Measurements from ENCODE around the gene ATP8A2. TPM values are rescaled to one million over a fixed set of nuclear protein-coding genes. Genes with fewer than 3 reads are reported as not detected.

ATP8A2 gene
- total and polyA plus RNA-seq, 11 donors = 0.01 to 0.29 (median 0.05) TPM; not detected in 2

DNA sequence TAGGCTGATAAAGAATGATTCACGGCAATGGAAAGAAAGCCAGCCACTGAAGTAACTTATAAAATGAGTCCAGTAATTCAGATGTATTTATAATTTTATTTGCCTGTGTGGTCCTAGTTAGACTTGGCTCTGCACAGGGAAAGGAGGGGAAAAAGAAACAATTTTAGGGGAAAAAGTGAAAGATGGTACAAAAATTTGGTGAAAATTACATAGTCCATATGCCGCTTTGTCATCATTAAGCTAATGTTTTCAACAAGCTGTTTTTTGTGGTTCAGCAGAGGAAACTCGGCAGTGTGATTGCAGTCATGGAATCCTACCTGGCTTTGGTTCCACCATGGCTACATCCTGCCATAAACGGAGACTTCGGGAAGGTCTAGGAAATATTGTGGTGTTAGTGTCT, 301.9 kb downstream of the ATP8A2 start:
- DNase-seq = no peak
- no peaks in the 10 kb centered on the region for H3K36me3 ChIP-seq
- no peak overlapping the region for H3K27ac ChIP-seq
- H3K4me3 ChIP-seq = no peak overlapping the region
- H3K4me1 ChIP-seq = no peaks in the 10 kb centered on the region
- WGBS, 4 donors = 84 to 93% (median 91%) methylated on average over 5 of the region's 5 CpGs
- H3K27me3 ChIP-seq = peaks cover 0 to 13% (median 0%) of the 10 kb centered on the region in 9 donors
- ATAC-seq = no peak
- H3K9me3 ChIP-seq = peaks cover 0 to 21% (median 9%) of the 10 kb centered on the region in 12 donors
- TF ChIP-seq, protein P1, sequence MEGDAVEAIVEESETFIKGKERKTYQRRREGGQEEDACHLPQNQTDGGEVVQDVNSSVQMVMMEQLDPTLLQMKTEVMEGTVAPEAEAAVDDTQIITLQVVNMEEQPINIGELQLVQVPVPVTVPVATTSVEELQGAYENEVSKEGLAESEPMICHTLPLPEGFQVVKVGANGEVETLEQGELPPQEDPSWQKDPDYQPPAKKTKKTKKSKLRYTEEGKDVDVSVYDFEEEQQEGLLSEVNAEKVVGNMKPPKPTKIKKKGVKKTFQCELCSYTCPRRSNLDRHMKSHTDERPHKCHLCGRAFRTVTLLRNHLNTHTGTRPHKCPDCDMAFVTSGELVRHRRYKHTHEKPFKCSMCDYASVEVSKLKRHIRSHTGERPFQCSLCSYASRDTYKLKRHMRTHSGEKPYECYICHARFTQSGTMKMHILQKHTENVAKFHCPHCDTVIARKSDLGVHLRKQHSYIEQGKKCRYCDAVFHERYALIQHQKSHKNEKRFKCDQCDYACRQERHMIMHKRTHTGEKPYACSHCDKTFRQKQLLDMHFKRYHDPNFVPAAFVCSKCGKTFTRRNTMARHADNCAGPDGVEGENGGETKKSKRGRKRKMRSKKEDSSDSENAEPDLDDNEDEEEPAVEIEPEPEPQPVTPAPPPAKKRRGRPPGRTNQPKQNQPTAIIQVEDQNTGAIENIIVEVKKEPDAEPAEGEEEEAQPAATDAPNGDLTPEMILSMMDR (IDR thresholded peaks at IDR 0.05) = no peak
- no peak for TF ChIP-seq POLR2A (IDR thresholded peaks at IDR 0.05)
- intact Hi-C loops (cut with DNase I) = no loop called here

DNA sequence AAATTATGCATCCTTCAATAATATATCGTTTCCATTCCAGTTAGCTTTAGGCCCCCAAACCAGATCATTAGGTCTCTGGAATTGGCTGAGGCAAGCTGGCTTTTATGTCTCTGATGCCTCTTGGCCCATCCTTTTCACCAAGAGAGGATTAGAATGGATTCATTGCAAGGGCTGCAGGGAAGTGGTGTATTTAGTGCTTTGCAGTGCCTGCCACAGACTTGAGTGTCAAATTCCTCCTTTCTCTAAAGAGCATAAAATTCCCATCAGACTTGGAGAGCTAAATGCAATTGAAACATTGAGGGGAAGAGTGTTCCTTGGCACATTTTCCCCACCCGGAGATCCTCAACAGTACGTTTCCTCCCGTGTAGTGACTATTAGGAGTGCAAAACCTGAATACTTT, 302.6 kb downstream of the ATP8A2 start:
- TF ChIP-seq POLR2A (IDR thresholded peaks at IDR 0.05) = no peak
- TF ChIP-seq, protein P1 (IDR thresholded peaks at IDR 0.05) = no peak
- intact Hi-C loops (cut with DNase I) = no loop called here
- Histone ChIP-seq H3K36me3 (no peaks in the 10 kb centered on the region), H3K4me3 (no peak overlapping the region), H3K4me1 (no peaks in the 10 kb centered on the region), H3K9me3 (peaks cover 0 to 14% (median 5%) of the 10 kb centered on the region in 12 donors), H3K27ac (no peak overlapping the region), H3K27me3 (peaks cover 0 to 13% (median 0%) of the 10 kb centered on the region in 9 donors)
- DNase-seq = no peak
- WGBS, 4 donors = 85 to 89% (median 86%) methylated on average over 4 of the region's 4 CpGs
- no peak for ATAC-seq

DNA sequence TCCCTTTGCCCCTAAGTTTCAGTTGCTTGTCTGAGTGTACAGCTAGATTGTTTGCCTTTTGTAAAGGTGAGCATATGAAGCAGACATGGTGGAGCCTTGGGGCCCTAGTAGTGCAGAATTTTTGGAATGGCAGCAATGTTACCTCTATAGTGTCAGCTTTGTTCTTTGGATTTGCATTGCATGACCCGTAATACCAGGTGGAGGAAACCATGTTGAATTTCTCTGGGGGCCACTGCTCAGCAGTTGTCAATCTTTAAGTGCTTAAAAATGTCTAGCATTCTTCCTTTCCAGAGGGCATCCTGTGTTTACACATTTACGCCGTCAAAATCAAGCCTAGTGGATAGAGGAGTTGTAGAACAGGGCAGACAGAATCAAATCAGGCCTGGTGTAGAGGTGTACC, 303.3 kb downstream of the ATP8A2 start:
- intact Hi-C loops (cut with DNase I) = no loop called here
- H3K36me3 ChIP-seq = no peaks in the 10 kb centered on the region
- TF ChIP-seq, protein P1 (IDR thresholded peaks at IDR 0.05) = no peak
- TF ChIP-seq POLR2A (IDR thresholded peaks at IDR 0.05) = no peak
- H3K27ac ChIP-seq = no peak overlapping the region
- peaks cover 0 to 13% (median 0%) of the 10 kb centered on the region in 9 donors for H3K27me3 ChIP-seq
- 71 to 79% (median 72%) methylated on average over 3 of the region's 3 CpGs for WGBS, 4 donors
- DNase-seq = no peak
- no peak for ATAC-seq
- H3K4me1 ChIP-seq = no peaks in the 10 kb centered on the region
- H3K9me3 ChIP-seq = peaks cover 0 to 9% (median 0%) of the 10 kb centered on the region in 12 donors
- no peak overlapping the region for H3K4me3 ChIP-seq

DNA sequence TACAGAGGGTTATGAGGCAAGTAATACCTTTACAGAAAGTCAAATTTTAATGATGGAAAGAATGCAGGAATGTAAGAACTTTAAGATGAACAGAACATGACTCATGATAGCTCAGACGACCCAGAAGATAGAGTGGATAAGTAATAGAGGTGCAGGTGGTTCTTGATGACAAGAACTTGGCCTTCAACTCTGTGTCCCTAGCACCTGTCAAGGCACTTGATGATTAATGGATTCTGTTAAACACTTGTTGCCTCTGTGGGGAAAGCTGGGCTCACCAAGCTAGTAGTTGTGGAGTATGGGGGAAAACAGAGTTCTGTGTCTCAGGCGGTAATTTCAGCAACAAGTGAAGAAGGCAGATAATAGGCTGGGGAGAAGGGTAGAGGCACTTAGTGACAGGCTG, 306.2 kb downstream of the ATP8A2 start:
- no peak overlapping the region for H3K27ac ChIP-seq
- H3K4me1 ChIP-seq = no peaks in the 10 kb centered on the region
- 64 to 72% (median 71%) methylated on average over 2 of the region's 2 CpGs for WGBS, 4 donors
- intact Hi-C loops (cut with DNase I) = no loop called here
- H3K9me3 ChIP-seq = no peaks in the 10 kb centered on the region
- TF ChIP-seq POLR2A (IDR thresholded peaks at IDR 0.05) = no peak
- TF ChIP-seq, protein P1 (IDR thresholded peaks at IDR 0.05) = no peak
- H3K4me3 ChIP-seq = no peak overlapping the region
- ATAC-seq (no peak), DNase-seq (no peak)
- H3K36me3 ChIP-seq = no peaks in the 10 kb centered on the region
- H3K27me3 ChIP-seq = peaks cover 0 to 17% (median 0%) of the 10 kb centered on the region in 9 donors

Measured in heart left ventricle (tissue), 16 donors.